RWPE1 (cell line): ENCODE results near the gene GREB1L.

ENCODE experiments used
- CTCF ChIA-PET: fragments of 350-600 bp; sonication (Branson Sonifier 250); formaldehyde crosslinking; extraction: SDS; loops from one replicate; lab custom pipeline; 2021; lab: Yijun Ruan, JAX
- POLR2A ChIA-PET: fragments of 400-600 bp; formaldehyde crosslinking; extraction: SDS; loops from one replicate; lab custom pipeline; 2020; ENCODE audit warnings: antibody characterized with exemption; ENCODE audit not compliant: low non-redundant PET; lab: Yijun Ruan, JAX
- DNase-seq: peaks from one replicate; pipeline ENCODE4 v3.0.0; 2012; ENCODE audit warnings: low spot score
- H3K27ac ChIP-seq: fragments of 450-650 bp; 2 replicates; pipeline ENCODE4 v1.5.1; 2017
- TF ChIP-seq, protein P1 (sequence below): fragments of 450-650 bp; conservative IDR thresholded peaks from 2 replicates; pipeline ENCODE4 v1.5.1; 2017; ENCODE audit warnings: low read depth, mild to moderate bottlenecking

Gene GREB1L

DNA sequence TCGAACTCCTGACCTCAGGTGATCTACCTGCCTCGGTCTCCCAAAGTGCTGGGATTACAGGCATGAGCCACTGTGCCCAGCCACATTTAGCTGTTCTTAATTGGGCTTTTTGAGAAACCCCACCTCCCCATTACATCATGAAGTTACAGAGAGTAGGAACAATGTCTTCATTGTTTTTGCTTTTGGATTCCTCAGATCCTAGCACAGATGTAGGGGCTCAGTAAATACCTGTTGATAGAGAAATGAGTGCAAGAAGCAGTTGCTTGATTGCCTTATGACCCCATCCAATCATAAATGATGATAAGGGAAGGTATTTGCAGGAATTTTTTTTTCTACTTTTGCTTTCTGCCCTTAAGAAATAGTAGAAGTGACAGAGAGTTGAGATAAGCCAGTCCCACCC is 25.4 kb downstream of the GREB1L start:
- no peak overlapping the region for H3K27ac ChIP-seq
- DNase-seq, result no peak
- CTCF ChIA-PET, result no interaction called here
- TF ChIP-seq, protein P1, sequence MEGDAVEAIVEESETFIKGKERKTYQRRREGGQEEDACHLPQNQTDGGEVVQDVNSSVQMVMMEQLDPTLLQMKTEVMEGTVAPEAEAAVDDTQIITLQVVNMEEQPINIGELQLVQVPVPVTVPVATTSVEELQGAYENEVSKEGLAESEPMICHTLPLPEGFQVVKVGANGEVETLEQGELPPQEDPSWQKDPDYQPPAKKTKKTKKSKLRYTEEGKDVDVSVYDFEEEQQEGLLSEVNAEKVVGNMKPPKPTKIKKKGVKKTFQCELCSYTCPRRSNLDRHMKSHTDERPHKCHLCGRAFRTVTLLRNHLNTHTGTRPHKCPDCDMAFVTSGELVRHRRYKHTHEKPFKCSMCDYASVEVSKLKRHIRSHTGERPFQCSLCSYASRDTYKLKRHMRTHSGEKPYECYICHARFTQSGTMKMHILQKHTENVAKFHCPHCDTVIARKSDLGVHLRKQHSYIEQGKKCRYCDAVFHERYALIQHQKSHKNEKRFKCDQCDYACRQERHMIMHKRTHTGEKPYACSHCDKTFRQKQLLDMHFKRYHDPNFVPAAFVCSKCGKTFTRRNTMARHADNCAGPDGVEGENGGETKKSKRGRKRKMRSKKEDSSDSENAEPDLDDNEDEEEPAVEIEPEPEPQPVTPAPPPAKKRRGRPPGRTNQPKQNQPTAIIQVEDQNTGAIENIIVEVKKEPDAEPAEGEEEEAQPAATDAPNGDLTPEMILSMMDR, result no peak
- POLR2A ChIA-PET, result no interaction called here

DNA sequence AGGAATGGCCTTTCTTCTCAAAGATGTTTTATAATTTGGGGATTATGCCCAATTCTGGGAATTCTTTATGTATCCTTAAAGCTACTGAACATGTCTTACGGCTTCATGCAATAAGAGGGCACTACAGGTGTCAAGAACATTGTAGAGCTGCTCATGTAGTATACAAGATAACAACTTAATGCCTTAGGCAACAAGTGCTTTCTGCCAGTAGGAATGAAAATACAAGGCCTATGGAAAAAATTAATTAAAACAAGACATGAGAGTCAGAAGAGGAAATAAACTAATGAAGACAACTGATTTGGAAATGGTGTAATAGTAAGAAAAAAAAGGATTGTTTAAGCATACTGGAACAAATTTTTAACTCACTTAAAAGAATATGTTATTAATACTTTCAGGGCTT is 27.3 kb downstream of the GREB1L start:
- POLR2A ChIA-PET, result no interaction called here
- TF ChIP-seq, protein P1, result no peak

DNA sequence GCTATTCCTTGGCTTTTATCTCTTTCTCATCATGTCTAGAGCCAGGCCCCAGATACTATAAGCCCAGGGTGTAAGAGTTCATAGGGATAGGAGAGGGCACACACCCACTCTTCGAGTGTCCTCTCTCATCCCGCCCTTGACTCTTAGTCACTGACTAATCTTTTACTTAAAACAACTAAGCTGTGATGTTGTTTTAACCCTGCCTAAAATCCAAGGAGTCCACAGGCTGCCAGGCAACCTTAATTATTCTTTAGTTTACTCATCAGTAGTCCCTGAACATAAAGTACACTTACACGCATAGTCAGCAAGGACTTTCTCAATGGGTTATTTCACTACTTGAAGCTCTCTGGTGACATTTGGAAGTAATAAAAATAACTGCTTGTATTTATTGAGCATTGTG is 28.4 kb downstream of the GREB1L start:
- CTCF ChIA-PET, result no interaction called here
- TF ChIP-seq, protein P1, result no peak
- DNase-seq, result no peak
- POLR2A ChIA-PET, result no interaction called here
- no peak overlapping the region for H3K27ac ChIP-seq

More for the DNA sequence above, 27.3 kb downstream of the GREB1L start:
- CTCF ChIA-PET, result no interaction called here
- no peak overlapping the region for H3K27ac ChIP-seq
- no peak for DNase-seq

DNA sequence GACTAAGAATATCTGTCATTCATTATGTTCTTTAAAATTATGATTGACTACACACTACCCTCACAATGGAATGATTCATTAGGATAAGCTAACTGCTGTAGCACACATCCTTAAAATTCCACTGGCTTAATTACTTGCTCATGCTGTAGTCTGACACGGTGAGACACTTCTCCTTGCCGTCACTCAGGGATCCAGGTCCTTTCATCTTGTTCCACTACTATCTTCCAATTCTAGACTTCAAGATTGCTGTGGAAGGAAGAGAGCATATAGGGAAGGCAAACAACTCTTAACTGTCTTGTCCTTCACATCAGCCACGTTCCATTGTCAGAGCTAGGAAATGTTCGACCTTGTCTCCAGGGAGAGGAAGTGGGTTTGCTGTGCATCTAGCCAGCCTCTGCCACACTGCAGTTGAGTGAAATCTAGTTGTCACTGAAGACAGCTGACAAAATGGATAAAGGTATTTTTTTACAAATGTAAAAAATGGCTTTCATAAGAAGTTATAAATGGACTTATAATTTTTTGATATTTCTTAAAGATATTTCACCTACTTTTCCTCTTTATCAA is 30.1 kb downstream of the GREB1L start:
- DNase-seq, result no peak
- H3K27ac ChIP-seq, result no peak overlapping the region
- TF ChIP-seq, protein P1, result no peak
- POLR2A ChIA-PET, result no interaction called here
- CTCF ChIA-PET, result interaction anchor here (0.6 kb wide), 1 partner anchor 46 kb away, joined by 3 read pairs; no protein-coding TSS in a partner anchor

DNA sequence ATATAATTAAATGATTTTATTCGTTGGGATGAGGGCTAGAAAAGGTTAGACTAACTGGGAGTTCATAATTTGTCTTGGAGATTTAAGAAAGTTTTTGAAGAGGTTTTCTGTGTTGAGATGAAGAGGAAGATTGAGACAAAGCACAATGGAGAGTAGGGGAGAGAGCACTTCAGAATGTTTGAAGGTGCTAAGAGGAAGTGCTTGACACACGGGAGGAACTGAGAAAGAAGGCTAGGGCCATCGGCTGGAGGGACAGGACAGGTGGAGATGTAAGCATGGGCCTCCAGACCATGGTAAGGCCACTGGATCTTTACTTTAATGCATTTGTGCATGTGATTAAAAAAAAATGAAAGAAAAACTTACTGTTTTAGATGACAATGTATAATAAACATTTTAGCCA is 31.5 kb downstream of the GREB1L start:
- TF ChIP-seq, protein P1, result no peak
- no peak for DNase-seq
- ChIA-PET CTCF (no interaction called here), POLR2A (no interaction called here)
- H3K27ac ChIP-seq, result no peak overlapping the region

DNA sequence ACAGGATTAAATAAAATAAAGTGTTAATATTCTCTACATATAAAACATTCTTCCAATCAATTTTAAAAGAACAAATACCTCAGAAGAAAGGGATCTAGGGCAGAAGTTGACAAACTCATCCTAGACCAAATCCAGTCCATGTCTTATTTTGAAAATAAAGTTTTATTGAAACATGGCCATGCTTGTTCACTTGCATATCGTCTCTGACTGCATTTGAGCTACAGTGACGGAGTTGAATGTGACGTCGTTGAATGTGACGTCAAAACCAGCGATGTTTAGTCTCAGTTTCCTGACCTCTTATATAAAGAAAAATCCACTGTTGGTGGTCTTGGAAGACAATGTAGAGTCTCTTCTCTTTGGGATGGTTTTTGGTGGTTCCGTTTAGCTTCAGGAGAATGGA is 33.6 kb downstream of the GREB1L start:
- DNase-seq, result no peak
- POLR2A ChIA-PET, result no interaction called here
- no peak overlapping the region for H3K27ac ChIP-seq
- TF ChIP-seq, protein P1, result no peak
- CTCF ChIA-PET, result no interaction called here
